ENCODE data around the gene NXN.
A peak's percentile ranks its signal among the peaks of the same experiment; 100 is the strongest.
"Not testable (repeated sequence)": the region's sequence is repeated elsewhere in the genome, so short reads cannot be mapped to it uniquely, and the experiment has no call there.

Gene NXN

GRCh38 chr17:791829-792228, 187.7 kb downstream of the NXN start:
- DNase-seq, result no peak

- not testable (repeated sequence) for DNase-seq
Observed at GRCh38 chr17:790874-791247, 188.7 kb downstream of the NXN start.

GRCh38 chr17:789931-790873, 189.4 kb downstream of the NXN start:
- DNase-seq, result not testable (repeated sequence)

GRCh38 chr17:789160-789840, 190.3 kb downstream of the NXN start:
- DNase-seq, result no peak

- no peak for DNase-seq
Observed at GRCh38 chr17:788551-788950, 191.0 kb downstream of the NXN start.

GRCh38 chr17:787641-788221, 191.8 kb downstream of the NXN start:
- no peak for DNase-seq

GRCh38 chr17:785901-786300, 193.7 kb downstream of the NXN start:
- not testable (repeated sequence) for DNase-seq

- DNase-seq, result no peak
Observed at GRCh38 chr17:784143-784542, 195.4 kb downstream of the NXN start.

GRCh38 chr17:781805-782731, 197.5 kb downstream of the NXN start, which contains the start of the genes GLOD4 and MRM3:
Gene GLOD4 (minus strand): TSS chr17:782280. CDS start chr17:782255, 25 bp downstream.
Gene MRM3 (plus strand): TSS chr17:782353. CDS start chr17:782379, 26 bp downstream.
- DNase-seq, result peak in 1 of 2 experiments; percentile 48

- no peak for DNase-seq
Observed at GRCh38 chr17:778096-778495, 201.5 kb downstream of the NXN start.

- DNase-seq, result no peak
Observed at GRCh38 chr17:774313-774584, 205.3 kb downstream of the NXN start.

GRCh38 chr17:773467-774312, 205.9 kb downstream of the NXN start:
- no peak for DNase-seq

- DNase-seq, result no peak
Observed at GRCh38 chr17:773016-773415, 206.6 kb downstream of the NXN start.

- DNase-seq, result no peak
Observed at GRCh38 chr17:767076-767475, 212.5 kb downstream of the NXN start.

GRCh38 chr17:760371-760770, 219.2 kb downstream of the NXN start:
- no peak for DNase-seq

GRCh38 chr17:759964-760363, 219.6 kb downstream of the NXN start:
- no peak for DNase-seq

- not testable (repeated sequence) for DNase-seq
Observed at GRCh38 chr17:756010-756567, 223.5 kb downstream of the NXN start.

- DNase-seq, result not testable (repeated sequence)
Observed at GRCh38 chr17:755319-755961, 224.1 kb downstream of the NXN start.

- DNase-seq, result no peak
Observed at GRCh38 chr17:753418-753817, 226.2 kb downstream of the NXN start.

GRCh38 chr17:752620-753219, 226.9 kb downstream of the NXN start:
- no peak for DNase-seq
